ENCODE data around the gene IRAK1. TPM values are rescaled to one million over a fixed set of nuclear protein-coding genes. Genes with fewer than 3 reads are reported as not detected.
A peak's percentile ranks its signal among the peaks of the same experiment; 100 is the strongest.

The IRAK1 gene
- polyA plus RNA-seq, 5 donors: 41.6 to 74.9 (median 48.0) TPM

GRCh38 chrX:153971450-153972367, 48.0 kb downstream of the IRAK1 start, which contains the start of gene HCFC1:
HCFC1 (minus strand) TSS chrX:153971818; CDS start chrX:153970840, 978 bp downstream.
- DNase-seq: peak; percentile 95

DNA sequence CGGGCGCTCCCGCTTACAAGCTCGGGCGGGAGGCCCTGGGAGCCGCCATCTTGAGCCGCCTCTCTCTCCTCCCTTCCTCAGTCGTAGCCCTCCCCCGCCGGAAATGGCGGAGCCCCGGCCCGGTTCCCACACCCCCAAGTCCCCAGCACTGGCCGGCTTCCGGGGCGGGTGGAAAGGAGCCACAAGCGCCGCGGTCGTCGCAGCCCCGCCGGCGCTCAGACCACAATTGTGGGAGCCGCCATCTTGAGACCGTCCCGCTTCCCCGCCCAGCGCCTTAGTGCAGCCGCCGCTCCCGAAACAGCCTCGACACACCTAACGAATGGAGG, 48.6 kb downstream of the IRAK1 start:
- peak; percentile 90 to 91 for DNase-seq

DNA sequence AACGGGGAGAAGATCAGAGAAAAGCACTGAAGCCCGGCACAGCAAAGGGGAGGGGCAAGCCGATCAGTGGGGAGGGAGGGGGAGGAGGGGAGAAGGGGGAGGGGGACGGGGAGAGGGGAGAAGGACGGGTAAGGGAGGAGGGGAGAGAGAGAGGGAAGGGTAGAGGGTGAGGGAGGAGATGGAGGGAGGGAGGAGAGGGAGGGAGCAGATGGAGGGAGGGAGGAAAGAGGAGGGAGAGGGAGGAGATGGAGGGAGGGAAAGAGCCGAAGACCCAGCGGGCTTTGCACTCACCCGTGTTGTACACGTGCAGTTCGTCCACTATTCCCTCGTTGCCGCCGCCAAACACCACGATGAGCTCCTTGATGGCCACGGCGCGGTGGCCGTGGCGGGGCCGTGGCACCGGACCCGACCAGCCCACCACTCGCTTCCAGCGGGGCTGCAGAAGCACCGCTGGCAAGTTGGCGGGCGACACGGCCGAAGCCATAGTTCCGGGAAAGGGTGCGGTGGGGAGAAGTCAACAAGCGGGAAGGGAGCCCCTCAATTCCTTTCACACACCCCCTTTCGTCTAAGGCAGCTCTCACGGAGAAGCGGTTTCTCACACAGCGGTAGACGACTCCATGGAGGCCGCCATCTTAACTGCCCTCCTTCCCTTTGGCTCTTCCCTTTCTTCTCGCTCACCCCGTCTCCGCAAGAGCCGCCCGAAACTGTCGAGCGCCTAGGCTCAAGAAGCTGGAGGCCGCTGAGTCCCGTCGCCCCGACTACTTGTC, 49.2 kb downstream of the IRAK1 start:
- DNase-seq: peak; percentile 61 to 65

GRCh38 chrX:153969904-153970356, 49.8 kb downstream of the IRAK1 start:
- peak; percentile 52 to 64 for DNase-seq

GRCh38 chrX:153969125-153969903, 50.4 kb downstream of the IRAK1 start:
- DNase-seq: no peak

GRCh38 chrX:153968754-153969124, 51.0 kb downstream of the IRAK1 start:
- no peak for DNase-seq

DNA sequence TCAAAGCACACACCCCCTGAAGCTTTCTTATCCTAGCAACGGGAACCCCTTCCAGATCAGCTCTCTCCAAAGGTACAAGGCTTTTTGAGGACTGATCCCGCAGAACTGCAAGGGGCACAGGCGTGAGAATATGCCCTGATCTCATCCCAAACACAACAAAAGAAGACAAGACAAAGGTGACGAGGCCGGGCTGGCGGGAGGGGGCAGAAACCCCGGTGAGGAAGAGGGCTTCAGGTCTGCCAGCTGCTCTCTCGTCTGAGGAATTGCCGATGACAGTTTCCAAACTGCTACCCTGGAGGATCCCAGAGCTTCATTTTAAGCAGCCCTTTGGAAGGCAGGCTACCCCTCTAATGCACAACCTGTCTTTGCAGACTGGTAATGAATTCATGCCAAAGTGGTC, 51.4 kb downstream of the IRAK1 start:
- DNase-seq: no peak

- no peak for DNase-seq
Observed at GRCh38 chrX:153967536-153968224, 52.0 kb downstream of the IRAK1 start.

DNA sequence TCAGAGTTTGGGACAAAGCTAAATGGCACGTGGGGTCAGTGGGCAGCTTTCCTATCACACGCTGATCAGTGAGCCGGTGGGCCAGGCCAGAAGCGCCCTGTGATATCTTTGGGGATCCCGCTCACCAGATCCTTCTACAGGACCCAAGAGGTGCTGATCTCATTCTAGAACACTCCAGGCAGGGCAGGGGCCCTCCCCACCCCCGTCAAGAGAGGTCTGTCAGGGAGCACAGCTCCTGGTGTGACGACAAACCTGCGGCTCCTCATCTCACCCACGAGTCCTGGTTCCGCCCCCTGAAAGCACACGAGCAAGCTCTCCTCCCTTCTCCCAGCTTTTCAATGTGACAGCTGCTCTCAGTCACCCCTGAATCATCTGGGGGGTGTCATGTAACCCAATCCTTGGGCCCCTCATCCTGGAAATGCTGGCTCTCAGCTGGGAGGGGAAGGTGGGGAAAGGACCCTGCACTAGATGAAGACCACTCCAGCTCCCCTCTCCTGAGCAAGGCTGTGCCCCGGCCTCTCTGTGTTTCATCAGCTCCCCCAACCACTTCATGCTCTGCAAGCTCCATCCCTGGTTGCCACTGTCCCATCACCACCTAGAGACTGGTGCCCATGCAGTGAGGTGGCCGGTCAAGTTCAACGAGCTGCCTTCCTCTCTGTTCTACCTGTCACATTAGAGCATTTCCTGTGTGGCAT, 52.7 kb downstream of the IRAK1 start:
- DNase-seq: no peak

DNA sequence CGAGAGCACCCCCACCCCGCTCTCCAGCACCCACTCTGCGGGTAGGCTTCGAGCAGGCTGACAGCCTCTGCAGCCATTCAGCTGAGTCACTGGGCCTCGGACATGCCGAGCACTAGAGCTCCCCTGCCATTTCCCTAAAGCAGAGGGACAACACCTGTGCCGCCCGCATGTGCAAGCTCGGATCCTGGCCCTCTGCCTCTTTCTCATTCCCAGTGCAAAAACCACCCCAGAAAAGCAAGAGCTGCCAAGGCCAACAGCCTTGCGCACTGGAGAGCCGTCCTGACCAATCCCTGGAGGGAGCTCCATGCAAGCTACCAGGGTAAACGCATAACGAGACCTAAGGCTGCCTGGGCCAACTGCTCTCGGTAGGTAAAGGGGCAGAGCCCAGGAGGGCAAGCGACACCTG, 53.4 kb downstream of the IRAK1 start:
- no peak for DNase-seq

- DNase-seq: no peak
Observed at GRCh38 chrX:153965406-153965805, 54.3 kb downstream of the IRAK1 start.

GRCh38 chrX:153964105-153964504, 55.6 kb downstream of the IRAK1 start:
- no peak for DNase-seq

DNA sequence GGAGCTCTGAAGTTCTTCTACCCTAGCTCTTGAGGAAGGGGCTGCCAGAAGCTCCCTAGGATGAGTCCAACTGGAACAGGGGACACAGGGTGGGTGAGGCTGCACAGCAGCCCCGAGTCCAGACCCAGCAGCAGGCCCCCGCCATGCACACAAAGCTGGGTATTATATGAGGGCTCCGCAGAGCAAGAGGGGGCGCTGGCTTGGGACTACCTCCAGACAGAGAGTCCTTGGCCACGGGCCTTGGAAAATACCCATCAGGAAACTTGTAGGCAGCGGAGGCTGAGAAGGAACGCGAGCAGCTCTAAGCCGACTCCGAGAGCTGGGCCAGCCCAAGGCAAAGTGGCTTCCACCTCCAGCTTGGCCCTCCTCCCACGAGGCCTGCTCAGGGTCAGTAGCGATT, 56.2 kb downstream of the IRAK1 start:
- no peak for DNase-seq

- no peak for DNase-seq
Observed at GRCh38 chrX:153961292-153961691, 58.4 kb downstream of the IRAK1 start.

- DNase-seq: no peak
Observed at GRCh38 chrX:153960786-153961185, 58.9 kb downstream of the IRAK1 start.

Other genes with a start within 250 kb of the IRAK1 start
- gene SRPK3, start 238.9 kb downstream of the IRAK1 start, polyA plus RNA-seq (ENCODE audit: insufficient read depth in 1 of 5, insufficient read length in 5 of 5, low replicate concordance in 1 of 5): 10 to 100 TPM in 1 of 5 donors, 1 to 10 TPM in 3, under 1 TPM in 1; 0.63 to 14.2 (median 1.4) TPM
- 10 to 100 TPM; 48.9 to 75.0 (median 52.7) TPM for gene IDH3G, start 225.5 kb downstream of the IRAK1 start, polyA plus RNA-seq (ENCODE audit: insufficient read depth in 1 of 5, insufficient read length in 5 of 5, low replicate concordance in 1 of 5)
- 100 to 1,000 TPM; 152 to 222 (median 163) TPM for gene SSR4, start 225.2 kb downstream of the IRAK1 start, polyA plus RNA-seq (ENCODE audit: insufficient read depth in 1 of 5, insufficient read length in 5 of 5, low replicate concordance in 1 of 5)
- gene PDZD4, start 189.4 kb downstream of the IRAK1 start, polyA plus RNA-seq (ENCODE audit: insufficient read depth in 1 of 5, insufficient read length in 5 of 5, low replicate concordance in 1 of 5): 10 to 100 TPM in 3 of 5 donors, 1 to 10 TPM in 2; 8.5 to 13.9 (median 10.4) TPM
- under 1 TPM; 0.13 to 0.44 (median 0.20) TPM for gene L1CAM, start 133.7 kb downstream of the IRAK1 start, polyA plus RNA-seq (ENCODE audit: insufficient read depth in 1 of 5, insufficient read length in 5 of 5, low replicate concordance in 1 of 5)
- 1 to 10 TPM in 1 of 5 donors, under 1 TPM in 4; 0.58 to 1.3 (median 0.73) TPM for gene AVPR2, start 115.2 kb downstream of the IRAK1 start, polyA plus RNA-seq (ENCODE audit: insufficient read depth in 1 of 5, insufficient read length in 5 of 5, low replicate concordance in 1 of 5)
- 10 to 100 TPM; 17.1 to 29.6 (median 25.4) TPM for gene ARHGAP4, start 93.6 kb downstream of the IRAK1 start, polyA plus RNA-seq (ENCODE audit: insufficient read depth in 1 of 5, insufficient read length in 5 of 5, low replicate concordance in 1 of 5)
- gene NAA10, start 84.9 kb downstream of the IRAK1 start, polyA plus RNA-seq (ENCODE audit: insufficient read depth in 1 of 5, insufficient read length in 5 of 5, low replicate concordance in 1 of 5): 10 to 100 TPM; 48.0 to 85.6 (median 53.5) TPM
- 1 to 10 TPM; 4.1 to 7.8 (median 6.3) TPM for gene RENBP, start 75.3 kb downstream of the IRAK1 start, polyA plus RNA-seq (ENCODE audit: insufficient read depth in 1 of 5, insufficient read length in 5 of 5, low replicate concordance in 1 of 5)
- gene HCFC1, start 48.1 kb downstream of the IRAK1 start, polyA plus RNA-seq (ENCODE audit: insufficient read depth in 1 of 5, insufficient read length in 5 of 5, low replicate concordance in 1 of 5): 10 to 100 TPM; 26.7 to 48.5 (median 31.9) TPM
- gene TMEM187, start 47.1 kb downstream of the IRAK1 start, polyA plus RNA-seq (ENCODE audit: insufficient read depth in 1 of 5, insufficient read length in 5 of 5, low replicate concordance in 1 of 5): 1 to 10 TPM; 4.6 to 6.8 (median 6.4) TPM
- gene MECP2, start 77.8 kb upstream of the IRAK1 start, polyA plus RNA-seq (ENCODE audit: insufficient read depth in 1 of 5, insufficient read length in 5 of 5, low replicate concordance in 1 of 5): 10 to 100 TPM; 24.2 to 32.5 (median 32.3) TPM
- gene OPN1LW, start 124.3 kb upstream of the IRAK1 start, polyA plus RNA-seq (ENCODE audit: insufficient read depth in 1 of 5, insufficient read length in 5 of 5, low replicate concordance in 1 of 5): not detected
- gene OPN1MW, start 162.7 kb upstream of the IRAK1 start, polyA plus RNA-seq (ENCODE audit: insufficient read depth in 1 of 5, insufficient read length in 5 of 5, low replicate concordance in 1 of 5): not detected
- gene OPN1MW2, start 199.9 kb upstream of the IRAK1 start, polyA plus RNA-seq (ENCODE audit: insufficient read depth in 1 of 5, insufficient read length in 5 of 5, low replicate concordance in 1 of 5): not detected
- gene OPN1MW3, start 237.7 kb upstream of the IRAK1 start, polyA plus RNA-seq (ENCODE audit: insufficient read depth in 1 of 5, insufficient read length in 5 of 5, low replicate concordance in 1 of 5): not detected

All from right lung (tissue), 5 donors.